Measurements from ENCODE around the gene NPHP4.
"Not testable (repeated sequence)": the region's sequence is repeated elsewhere in the genome, so short reads cannot be mapped to it uniquely, and the experiment has no call there.

The NPHP4 gene

DNA sequence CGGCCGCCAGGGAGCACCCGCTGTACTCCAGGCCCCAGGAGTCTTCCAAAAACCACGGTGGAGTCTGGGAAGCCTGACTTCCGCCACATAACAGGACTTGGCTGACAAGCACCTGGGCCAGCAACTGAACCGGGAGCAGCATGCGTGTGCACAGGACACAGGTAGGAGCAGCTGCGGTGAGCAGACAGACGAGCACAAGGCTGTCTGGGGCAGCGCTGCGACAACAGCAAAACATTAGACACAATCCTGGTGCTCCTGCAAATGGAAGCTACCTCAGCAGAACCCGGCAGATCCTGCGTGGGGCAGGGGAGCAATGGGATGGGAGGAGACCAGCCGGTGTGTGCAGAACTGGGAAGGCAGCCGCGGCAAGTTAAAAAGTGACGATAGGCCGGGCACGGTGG, 80.4 kb downstream of the NPHP4 start:
- no peak for DNase-seq (ENCODE audit: low read depth)

DNA sequence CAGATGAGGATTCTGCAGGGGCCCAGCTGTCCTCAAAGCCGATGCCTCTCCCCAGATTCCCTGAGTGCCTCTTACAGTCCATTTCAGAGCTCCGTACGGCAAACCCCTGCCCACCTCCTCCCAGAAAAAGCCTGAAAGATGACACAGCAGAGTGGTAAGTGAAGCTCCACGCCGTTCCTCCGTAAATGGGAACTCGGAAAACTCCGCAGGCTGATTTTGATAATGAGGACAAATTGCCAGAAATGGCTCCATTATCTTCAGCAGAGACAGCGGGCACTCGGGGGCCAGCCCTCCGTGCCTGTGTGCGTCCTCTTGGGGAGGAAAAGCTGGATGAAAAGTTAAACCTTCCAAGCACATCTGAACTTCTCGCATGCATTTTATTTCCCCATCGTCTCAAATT, 81.1 kb downstream of the NPHP4 start:
- DNase-seq (ENCODE audit: low read depth), result no peak

DNA sequence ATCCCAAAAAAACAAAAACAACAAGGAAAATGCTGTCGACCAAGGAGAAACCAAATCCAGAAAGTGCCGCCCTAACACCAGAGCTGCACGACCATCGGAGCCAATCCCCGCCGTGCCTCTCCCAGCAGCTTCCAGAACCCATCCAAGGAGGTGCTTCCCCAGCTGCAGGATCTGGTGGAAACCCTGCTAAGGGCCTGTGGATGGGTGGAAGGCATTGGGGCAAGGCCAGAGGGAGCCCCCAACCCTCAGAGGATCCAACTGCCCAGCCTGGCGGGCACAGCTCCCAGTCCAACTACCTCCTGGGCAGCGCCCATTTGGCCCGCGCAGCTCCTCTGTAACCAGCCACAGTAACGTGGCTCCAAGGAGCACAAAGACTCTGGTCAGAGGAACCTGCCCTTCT, 81.6 kb downstream of the NPHP4 start:
- no peak for DNase-seq (ENCODE audit: low read depth)

DNA sequence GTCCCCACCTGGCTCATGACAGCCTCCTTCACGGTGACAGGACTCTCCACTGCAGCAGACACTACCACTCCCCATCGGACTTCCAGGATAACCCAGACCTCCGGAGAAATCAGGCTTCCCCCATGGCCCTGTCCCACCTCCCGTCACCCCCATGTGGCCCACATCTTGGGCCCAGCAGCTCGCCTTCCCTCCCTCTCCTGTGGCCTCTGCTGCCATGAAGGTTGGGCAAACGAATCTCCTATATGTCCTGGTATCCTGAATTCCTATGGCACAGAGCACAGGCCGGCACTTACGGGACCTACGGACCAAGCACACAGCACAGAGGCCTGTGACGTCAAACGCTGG, 82.0 kb downstream of the NPHP4 start:
- no peak for DNase-seq (ENCODE audit: low read depth)

DNA sequence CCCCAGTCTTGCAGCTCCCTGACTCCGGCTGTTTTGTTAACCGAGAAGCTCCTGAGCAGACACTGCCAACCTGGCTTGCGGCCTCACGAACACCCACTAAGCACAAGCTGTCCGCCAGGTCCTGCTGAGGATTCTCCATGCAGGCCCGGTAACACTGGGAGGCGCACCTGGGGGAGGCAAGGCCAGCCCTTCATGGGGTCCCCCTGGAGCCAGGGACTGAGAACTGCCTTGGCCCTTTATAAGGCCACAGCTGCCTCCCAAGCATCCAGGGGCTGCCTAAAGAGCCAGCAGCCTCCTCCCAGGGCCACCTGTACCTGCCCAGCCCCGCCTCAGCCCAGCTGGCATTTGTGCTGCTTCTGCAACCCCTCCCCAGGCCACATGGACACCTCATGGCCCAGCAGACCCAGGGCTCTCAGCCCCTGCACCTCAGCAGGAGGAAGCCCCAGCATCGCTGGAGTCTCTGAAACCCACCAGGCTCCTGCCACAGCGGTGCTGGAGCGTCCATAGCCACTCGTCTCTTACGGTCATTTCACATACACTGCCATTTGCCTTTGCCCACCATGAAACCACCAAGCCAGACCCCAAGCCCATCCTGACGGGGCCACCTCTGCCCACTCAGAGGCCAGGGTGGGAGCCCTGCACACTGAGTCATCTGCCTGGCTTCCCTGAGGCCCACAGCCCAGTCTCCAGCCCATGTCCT, 82.5 kb downstream of the NPHP4 start:
- DNase-seq (ENCODE audit: low read depth), result no peak

DNA sequence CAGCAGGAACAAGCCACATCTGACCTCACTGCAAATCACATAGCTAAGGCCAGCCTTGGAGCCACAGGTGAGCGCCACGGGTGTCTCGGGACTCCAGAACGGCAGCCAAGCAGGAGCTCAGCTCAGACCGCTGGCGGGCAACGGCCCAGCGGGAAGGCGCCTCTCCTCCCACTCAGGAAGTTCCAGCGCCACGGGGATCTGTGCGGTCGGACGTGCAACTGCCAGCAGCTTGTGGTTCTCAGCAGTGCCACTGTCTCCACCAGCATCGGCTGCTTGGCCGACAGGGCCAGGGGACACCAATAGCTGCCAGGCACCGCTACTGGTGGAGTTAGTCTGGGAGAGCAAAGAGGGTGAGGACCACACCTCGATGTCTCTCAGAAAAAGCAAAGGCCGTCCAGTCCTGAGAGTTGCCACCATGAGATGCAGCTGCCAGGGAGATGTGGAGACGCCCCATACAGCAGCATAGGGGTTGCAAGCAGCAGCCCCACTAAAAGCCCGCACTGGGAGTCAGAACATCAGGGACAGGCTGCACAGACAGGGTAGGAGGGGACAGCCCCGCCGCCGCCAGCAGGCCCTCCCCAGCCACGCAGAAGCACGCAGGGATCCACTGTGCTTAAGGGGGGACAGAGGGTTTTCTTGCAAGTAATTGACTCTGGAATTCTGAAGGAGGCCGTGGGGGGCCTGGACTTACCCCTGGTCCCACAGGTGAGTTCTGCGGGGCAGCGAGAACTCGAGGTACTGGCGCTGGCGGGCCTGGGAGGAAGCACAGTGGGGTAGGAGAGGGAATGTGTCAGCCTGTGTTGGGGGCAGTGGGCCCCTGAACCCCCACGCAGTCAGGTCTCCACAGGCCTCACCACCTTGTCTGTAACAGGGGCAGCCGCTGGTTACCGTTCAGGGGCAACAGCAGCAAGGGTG, 83.5 kb downstream of the NPHP4 start:
- no peak for DNase-seq (ENCODE audit: low read depth)

DNA sequence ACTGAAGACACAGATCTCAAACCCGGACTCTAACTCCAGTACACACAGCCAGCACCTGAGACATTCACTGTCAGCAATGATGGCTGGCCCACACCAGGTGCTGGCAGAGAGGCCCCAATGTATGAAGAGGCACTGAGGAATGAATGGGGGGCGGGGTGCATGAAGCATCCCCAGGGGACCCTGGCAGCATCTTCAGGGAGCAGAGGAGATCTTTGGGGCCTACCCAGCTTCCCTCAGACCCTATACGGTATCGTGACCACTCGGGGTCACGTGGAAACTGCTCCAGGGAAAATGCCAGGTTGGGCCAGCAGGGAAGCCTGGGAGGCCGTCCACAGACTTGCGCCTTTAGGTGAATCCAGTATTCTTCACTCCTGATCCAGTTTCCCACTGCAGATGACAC, 84.3 kb downstream of the NPHP4 start:
- DNase-seq (ENCODE audit: low read depth), result no peak

DNA sequence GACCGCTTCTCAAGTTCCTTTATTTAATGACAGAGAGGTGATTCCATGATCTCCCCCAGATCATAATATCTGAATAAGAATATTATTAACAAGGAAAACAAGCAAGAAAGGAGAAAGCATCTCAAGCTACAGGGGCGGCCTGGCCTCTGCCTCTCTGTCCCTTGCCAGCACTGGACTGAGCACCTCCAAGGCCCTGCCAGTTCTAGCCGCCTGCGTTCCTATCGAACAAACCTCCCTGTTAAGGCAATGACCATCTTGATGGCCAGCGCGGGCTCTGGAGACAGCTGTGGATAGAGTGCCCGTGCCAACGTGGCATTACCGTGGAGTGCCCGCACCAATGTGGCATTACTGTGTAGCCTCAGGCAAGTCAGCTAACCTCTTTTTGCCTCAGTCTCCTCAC, 84.8 kb downstream of the NPHP4 start:
- DNase-seq (ENCODE audit: low read depth), result no peak

DNA sequence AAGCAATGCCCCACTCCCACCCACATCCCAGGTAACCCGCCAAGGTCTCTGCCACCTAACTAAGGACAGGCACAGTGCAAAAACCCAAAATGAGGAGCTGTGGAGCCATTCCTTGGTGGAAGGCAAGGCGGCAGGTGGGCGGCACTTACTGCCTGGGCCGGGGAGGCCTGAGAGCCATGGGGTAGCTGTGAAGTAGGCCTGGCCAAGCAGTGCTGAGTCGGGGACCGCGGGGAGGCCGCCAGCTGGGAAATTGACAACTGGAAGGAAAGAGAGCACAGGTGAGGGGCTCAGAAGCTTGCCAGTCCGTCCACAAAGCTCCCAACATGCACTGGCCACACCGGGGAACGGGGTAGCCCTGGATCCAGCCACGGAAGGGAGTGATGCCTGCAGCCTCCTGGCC, 85.3 kb downstream of the NPHP4 start:
- DNase-seq (ENCODE audit: low read depth), result no peak

DNA sequence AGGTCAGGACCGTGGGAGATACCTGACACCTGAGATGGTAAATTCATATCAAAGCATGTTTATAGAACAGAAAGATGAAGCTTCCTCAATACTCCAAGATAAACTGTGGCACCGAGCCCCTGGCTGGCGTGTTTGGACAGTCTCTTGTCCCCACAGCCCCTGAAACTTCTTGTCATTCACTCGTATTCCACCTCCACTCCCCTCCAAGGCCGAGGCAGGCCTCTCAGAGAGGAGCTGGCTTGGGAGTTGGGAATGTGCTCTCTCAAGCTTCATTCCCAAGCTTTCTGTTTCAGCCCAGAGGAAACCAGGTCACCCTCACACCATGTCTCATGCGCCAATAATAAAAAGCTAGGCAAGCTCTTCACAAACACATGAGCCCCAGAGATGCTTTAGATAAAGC, 86.1 kb downstream of the NPHP4 start:
- DNase-seq (ENCODE audit: low read depth), result no peak

DNA sequence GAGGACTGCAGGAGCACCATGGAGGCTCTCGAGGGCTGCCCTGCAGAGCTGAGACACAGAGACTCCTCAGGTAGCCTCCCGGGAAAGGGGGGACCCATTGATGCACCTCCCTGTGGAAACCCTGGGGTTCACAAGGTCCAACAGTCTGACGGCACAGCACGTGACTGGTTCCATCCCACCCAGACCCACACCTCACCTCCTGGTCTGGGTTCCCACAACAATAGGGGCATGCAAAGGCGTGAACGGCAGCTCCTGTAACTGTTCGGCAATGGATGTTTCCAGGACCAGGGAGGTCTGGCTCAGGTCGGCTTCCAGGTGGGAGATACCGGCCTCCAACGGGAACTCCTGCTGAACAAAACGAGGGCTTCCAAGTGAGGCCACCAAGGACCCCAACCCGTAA, 86.8 kb downstream of the NPHP4 start:
- no peak for DNase-seq (ENCODE audit: low read depth)

DNA sequence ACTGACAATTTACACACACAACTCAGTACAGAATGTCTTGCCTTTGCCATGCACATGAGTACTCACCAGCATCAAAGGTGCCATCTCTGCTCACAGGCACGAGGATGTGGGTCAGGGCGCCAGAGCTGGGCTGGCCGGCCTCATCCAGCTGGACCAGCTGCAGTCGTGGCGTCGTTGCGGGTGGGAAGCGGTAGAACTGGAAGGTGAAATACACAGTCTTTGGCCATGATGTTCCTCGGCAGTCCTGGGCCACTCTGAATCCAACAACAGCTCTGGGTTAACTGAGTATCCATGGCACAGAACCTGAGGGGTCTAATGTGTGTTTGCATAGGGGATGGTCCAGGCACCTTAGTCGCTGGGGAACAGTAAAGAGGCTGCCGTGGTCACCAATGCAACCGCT, 87.7 kb downstream of the NPHP4 start:
- DNase-seq (ENCODE audit: low read depth), result no peak

DNA sequence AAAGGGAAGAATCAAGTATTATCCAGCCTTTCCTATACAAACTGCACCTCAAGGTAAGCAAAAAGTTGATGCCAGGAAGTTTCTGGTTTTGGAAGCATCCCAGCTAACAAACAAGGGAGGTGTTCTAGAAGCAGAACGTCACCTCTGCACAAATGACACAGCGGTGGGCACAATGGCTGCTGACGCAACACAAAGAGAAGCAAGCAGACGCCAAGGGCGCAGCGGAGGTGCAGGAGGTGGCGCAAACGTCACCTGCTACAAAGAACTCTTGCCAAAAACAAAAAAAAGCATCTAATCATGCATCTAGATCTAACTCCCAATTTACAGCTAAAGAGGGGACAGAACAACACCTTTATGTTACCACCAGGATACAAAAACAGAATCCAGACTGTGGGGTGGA, 88.5 kb downstream of the NPHP4 start:
- no peak for DNase-seq (ENCODE audit: low read depth)

DNA sequence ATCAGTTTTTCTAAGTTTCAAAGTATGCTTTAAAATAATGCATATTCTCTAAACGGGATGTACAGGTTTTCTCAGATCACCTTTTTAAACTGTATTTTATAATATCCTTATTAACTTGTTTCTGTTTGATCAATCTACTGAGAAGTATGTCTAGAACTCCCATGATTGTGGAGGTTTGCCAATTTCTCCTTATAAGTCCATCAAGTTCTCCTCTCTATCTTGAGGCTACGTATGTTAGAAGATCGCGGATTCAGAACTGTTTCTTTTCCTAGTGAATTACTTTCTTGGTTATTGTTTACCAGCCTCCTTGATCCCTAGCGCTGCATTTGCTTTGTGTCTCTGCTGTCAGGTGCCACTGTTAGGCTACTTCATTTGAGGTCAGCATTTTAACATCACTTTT, 89.2 kb downstream of the NPHP4 start:
- no peak for DNase-seq (ENCODE audit: low read depth)

DNA sequence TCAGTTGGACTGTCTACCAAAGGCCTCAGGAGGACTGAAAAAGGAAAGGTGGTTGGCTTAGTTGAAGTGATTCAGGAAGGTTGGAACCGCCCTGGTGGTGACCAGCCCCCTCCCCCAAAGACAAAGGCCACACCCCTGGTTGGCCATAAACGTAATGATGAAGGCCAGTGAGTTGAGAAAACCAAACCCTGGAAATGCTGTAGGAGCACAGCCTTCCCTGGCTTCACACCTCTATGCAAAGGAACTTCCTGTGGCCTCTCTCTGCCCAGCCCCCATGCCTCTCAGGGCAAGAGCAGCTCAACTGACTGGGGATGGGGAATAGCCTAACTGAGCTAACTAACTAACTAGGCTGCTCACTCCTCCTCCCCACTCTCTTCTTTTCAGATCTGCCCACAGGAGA, 90.4 kb downstream of the NPHP4 start:
- no peak for DNase-seq (ENCODE audit: low read depth)

DNA sequence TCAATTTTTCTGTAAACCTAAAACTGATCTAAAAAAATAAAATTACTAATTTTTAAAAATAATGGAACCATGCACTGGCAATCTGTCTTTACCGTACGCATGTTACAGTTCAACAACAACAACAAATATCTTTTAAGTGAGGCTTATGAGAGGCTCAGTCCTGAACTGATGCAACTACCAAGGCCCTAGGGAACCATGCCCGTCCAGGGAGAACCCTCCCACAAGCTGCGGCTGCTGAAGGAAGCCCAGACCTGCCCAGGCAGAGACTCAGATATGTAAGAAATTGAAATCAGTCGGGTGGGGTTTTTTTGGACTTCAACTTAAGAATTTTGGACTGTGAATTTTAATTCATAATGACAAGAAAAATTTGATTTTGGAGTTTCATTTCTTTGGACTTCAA, 91.1 kb downstream of the NPHP4 start:
- no peak for DNase-seq (ENCODE audit: low read depth)

DNA sequence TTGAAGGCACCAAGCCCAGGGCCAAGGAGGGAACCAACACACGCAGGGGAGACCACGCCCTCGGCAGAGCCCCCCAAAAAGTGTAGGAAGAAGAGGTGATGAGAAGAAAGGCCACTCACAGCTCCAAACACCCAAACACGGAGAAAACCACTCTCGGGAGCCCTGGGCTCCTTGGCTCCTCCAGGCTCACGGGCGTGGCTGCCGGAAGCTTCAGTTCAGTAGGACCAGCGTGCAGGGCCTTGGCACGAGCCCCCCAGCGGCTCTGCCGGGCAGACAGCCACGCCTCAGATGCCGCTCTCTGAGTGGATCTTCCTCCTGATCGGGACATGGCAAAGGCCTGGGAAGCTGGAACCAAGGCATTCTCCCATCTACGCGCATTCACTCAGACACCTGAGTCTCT, 94.0 kb downstream of the NPHP4 start:
- no peak for DNase-seq (ENCODE audit: low read depth)

DNA sequence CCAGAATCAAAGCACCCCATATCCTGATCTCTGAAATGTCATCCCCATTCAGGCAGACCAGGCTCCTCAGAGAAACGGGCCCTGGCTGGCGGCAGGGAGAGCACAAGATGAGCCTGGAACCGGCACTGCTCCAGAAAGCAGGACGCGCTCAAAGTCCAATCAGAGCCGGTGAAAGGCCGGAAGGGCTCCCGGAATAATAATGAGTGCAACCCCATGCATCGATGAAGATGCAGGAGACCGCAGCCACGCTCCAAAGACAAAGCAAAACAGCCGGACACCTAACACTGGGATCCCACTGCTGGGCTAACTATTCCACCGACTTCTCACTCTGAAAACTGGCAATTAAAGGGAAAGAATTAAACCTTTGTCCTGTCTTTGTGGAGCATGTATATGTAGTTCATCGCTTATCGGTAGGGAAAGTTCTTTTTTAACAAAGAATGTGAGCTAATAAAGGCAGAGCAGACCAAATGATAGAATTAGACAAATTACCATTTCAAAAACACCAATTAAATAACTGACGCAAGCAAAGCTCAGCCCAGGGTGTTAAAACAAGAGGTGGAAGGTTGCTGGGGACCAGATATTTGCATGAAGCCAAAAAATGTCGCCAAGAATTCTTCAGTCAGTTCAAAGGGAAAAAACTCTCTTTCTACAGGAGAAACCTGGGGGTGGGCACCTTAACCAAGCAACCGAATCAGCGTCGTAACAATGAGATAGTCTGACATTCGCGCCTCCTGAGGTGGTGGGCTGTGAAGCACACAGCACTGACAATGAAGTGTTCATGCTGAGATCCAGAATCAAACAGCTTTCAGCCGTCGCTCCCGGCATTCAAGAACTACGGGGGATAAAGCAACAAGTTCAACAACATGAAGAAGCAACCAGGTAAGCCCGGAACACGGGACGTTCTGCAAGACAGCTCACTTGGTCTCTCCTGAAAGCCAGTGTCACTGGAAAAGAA, 95.2 kb downstream of the NPHP4 start:
- DNase-seq (ENCODE audit: low read depth), result no peak

DNA sequence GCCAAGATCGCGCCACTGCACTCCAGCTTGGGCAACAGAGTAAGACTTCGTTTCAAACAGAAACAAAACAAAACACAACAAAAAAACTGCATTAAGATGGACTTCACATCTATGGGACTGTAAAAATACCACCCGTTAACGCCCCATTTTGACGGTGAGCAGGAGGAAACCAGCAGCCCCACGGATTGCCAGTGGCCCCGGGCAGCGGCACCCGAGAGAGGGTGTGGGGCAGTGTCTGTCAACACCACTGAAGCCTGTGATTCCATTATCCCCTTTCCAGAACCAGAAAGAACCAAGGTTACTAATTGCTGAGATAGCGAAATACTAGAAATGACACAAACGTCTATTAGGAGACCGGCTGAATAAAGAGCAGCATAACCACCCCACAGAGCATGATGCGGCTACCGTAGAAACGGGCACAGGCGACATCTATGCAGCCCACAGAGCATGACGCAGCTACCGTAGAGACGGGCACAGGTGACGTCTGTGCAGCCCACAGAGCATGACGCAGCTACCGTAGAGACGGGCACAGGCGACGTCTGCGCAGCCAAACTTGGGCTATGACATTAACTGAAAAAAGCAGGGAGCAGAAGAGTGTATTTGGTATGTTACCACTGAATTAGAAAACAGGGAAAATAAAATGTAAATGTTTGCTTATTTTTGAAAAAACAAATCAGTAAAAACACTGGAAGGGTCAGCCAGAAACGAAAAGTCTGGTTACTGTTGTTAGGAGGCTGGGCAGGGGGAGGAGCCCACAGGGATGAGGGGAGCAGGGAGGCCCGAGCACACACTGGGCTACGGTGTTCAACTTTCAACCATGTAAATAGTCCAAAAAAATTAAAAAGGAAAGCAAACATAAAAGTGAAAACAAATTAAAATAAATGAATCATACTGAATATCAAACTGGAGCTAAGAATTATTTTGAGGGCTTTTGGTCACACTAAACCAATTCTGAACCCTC, 96.5 kb downstream of the NPHP4 start:
- no peak for DNase-seq (ENCODE audit: low read depth)

DNA sequence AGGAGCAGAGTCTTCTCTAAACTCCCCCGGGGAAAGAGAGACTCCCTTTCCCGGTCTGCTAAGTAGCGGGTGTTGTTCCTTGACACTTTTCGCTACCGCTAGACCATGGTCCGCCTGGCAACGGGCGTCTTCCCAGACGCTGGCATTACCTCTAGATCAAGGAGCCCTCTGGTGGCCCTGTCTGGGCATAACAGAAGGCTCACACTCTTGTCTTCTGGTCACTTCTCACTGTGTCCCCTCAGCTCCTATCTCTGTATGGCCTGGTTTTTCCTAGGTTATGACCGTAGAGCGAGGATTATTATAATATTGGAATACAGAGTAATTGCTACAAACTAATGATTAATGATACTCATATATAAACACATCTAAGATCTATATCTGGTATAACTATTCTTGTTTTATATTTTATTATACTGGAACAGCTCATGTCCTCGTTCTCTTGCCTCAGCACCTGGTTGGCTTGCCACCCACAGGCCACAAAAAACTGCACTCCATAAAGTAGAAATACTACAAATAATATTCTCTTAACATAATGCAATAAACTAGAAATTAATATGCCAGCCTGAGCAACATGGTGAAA, 98.4 kb downstream of the NPHP4 start:
- DNase-seq (ENCODE audit: low read depth), result not testable (repeated sequence)

DNA sequence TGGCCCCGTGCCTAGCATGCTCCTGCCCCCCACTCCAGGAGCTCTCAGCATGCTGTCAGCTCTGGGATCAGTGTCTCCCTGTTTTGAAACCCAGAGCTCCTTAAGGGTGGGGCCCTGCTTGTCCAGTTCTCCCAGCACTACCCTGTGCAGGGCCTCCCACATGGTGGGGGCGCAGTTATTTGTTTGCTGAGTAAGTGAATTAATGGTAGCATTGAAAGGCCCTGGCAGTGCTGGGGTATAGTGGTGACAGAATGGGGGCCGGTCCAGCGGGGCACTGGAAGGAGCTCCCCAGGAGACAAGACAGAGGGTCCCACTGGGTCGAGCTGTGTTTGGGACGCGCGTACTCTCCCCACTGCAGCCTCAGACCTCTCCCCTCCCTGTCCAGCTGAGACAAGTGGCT, 99.9 kb downstream of the NPHP4 start:
- no peak for DNase-seq (ENCODE audit: low read depth)
